Activated gamma-delta T cell treated with anti-CD3 and anti-CD28 coated beads, Interleukin-2, amount 50 U/mL, for 16 hours (primary cell): ENCODE results near the gene CEBPE.
A peak's percentile ranks its signal among the peaks of the same experiment; 100 is the strongest.

Source experiments
- DNase-seq: peaks from one replicate; pipeline ENCODE4 v3.0.0-alpha.2; 2020; ENCODE audit warnings: low read depth

Gene CEBPE

GRCh38 chr14:23076785-23077408 lies 42.2 kb downstream of the CEBPE start:
- no peak for DNase-seq

- DNase-seq = no peak
These were observed 44.1 kb downstream of the CEBPE start for GRCh38 chr14:23074906-23075305.

- DNase-seq = no peak
These were observed 47.0 kb downstream of the CEBPE start for GRCh38 chr14:23071921-23072539.

- peak; percentile 64 for DNase-seq
These were observed 47.7 kb downstream of the CEBPE start for GRCh38 chr14:23071244-23071920.

- DNase-seq = no peak
These were observed 48.6 kb downstream of the CEBPE start for GRCh38 chr14:23070262-23071129.

GRCh38 chr14:23069413-23069806 lies 49.6 kb downstream of the CEBPE start:
- DNase-seq = no peak

- DNase-seq = peak; percentile 60
These were observed 50.2 kb downstream of the CEBPE start for GRCh38 chr14:23068789-23069412.

GRCh38 chr14:23067847-23068788 lies 50.9 kb downstream of the CEBPE start:
- no peak for DNase-seq
